Testis (tissue), 2 donors: ENCODE data around the gene ISCU.

Experiments
- CTCF ChIP-seq, 3 experiments: fragments of 450-650 bp in 2 of 3; fragments of 200-600 bp in 1 of 3; sonication (generic) in 1 of 3; IDR thresholded peaks; one replicate each; pipeline ENCODE4 v1.5.1; 2016 to 2019; ENCODE audit warnings: antibody characterized with exemption in 3 of 3, mild to moderate bottlenecking in 2 of 3, moderate library complexity in 1 of 3
- POLR2A ChIP-seq: fragments of 450-650 bp; IDR thresholded peaks from one replicate; pipeline ENCODE4 v1.6.1; 2017; ENCODE audit warnings: antibody characterized with exemption, mild to moderate bottlenecking, moderate library complexity

DNA sequence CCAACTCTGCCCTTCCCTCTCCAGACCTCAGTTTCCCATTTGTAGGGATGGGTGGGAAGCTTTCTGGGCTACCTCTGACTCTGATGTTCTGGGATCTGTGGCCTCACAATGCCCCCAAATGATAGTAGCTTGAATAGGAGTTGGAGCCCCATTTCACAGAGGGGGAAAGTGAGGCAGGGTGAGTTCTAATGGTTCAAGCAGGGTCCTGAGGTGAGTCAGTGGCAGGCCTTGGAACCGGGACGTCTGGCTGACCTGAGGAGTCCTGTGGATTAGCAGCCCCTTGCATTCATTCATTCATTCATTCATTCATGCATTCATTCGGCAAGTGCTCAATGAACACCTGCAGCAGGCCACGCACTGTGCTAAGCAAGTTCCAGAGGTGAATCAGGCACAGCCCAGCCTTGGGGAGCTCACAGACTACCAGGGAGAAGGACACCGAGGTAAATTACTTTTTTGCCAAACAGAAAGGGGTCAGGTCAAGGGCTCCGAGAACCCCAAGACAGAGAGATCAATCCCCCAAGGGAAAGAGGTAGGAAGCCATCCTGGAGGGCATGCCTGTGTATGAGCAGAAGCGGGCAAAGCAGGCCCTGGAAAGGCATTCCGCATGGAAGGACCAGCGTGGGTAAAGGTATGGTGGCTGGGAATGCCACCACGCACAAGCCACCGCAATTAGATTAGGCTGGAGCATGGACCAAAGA is 36.3 kb downstream of the ISCU start:
- TF ChIP-seq CTCF (IDR thresholded peaks at IDR 0.05) (no peak), POLR2A (no peak)
